PFSK-1 (cell line): ENCODE measurements around the gene PLEK2.

ENCODE experiments used
- POLR2AphosphoS5 ChIP-seq: IDR thresholded peaks from 2 replicates; pipeline ENCODE4 v1.6.1; 2012; ENCODE audit warnings: low read depth, mild to moderate bottlenecking, control low read depth, low read length, moderate library complexity
- REST ChIP-seq, 2 experiments: IDR thresholded peaks; 2 replicates each; pipeline versions ENCODE4 v1.6.1 to v1.8.0; 2011 to 2012; ENCODE audit warnings: low read depth in 2 of 2, low read length in 2 of 2, control low read depth in 1 of 2, inconsistent platforms in 1 of 2, mild to moderate bottlenecking in 1 of 2, moderate library complexity in 1 of 2; ENCODE audit not compliant: insufficient read depth in 1 of 2

- TF ChIP-seq POLR2AphosphoS5 (no peak), REST (IDR thresholded peaks at IDR 0.05; ENCODE audit: insufficient read depth in 1 of 2, low read depth in 2 of 2, low read length in 2 of 2) (no peak)
Observed at GRCh38 chr14:67459336-67459735, 47.4 kb upstream of the PLEK2 start.
